HAP-1 (cell line): Measurements from ENCODE around the gene ADAP2.
"Not testable (repeated sequence)": the region's sequence is repeated elsewhere in the genome, so short reads cannot be mapped to it uniquely, and the experiment has no call there.

ENCODE experiments used
- DNase-seq, 2 experiments: peaks; one replicate each; pipeline ENCODE4 v3.0.0-alpha.2; 2016 to 2020; ENCODE audit warnings: low spot score in 2 of 2
- H3K27me3 ChIP-seq: fragments of 250-450 bp; sonication (Bioruptor Pico); 2 replicates; pipeline ENCODE4 v1.5.1; 2020; ENCODE audit warnings: low read depth, mild to moderate bottlenecking, moderate library complexity
- H3K36me3 ChIP-seq: fragments of 250-450 bp; sonication (Bioruptor Pico); replicated peaks from 2 replicates; pipeline ENCODE4 v1.5.1; 2020; ENCODE audit warnings: mild to moderate bottlenecking
- H3K4me1 ChIP-seq: fragments of 250-450 bp; sonication (Bioruptor Pico); 2 replicates; pipeline ENCODE4 v1.5.1; 2020; ENCODE audit warnings: mild to moderate bottlenecking
- H3K4me3 ChIP-seq: fragments of 250-450 bp; sonication (Bioruptor Pico); 2 replicates; pipeline ENCODE4 v1.5.1; 2020; ENCODE audit warnings: mild to moderate bottlenecking, moderate library complexity
- H3K9me3 ChIP-seq: fragments of 250-450 bp; sonication (Bioruptor Pico); 2 replicates; pipeline ENCODE4 v1.5.1; 2020; ENCODE audit warnings: mild to moderate bottlenecking, moderate library complexity
- in situ Hi-C: fragments of 300-500 bp; cut with MboI; formaldehyde crosslinking; loops from 3 replicates; pipeline ENCODE4 v1.14.3; 2020; ENCODE audit warnings: low sequenced_read_pairs, inconsistent platforms, mixed read lengths

The ADAP2 gene

GRCh38 chr17:30942308-30943079, 20.7 kb downstream of the ADAP2 start:
- Histone ChIP-seq H3K4me3 (no peak overlapping the region), H3K9me3 (no peaks in the 10 kb centered on the region), H3K27me3 (no peaks in the 10 kb centered on the region), H3K4me1 (no peaks in the 10 kb centered on the region), H3K36me3 (peaks cover 24% of the 10 kb centered on the region)
- in situ Hi-C loops, result no loop called here
- no peak for DNase-seq

GRCh38 chr17:30947796-30948195, 26.1 kb downstream of the ADAP2 start:
- no peaks in the 10 kb centered on the region for H3K4me1 ChIP-seq
- H3K27me3 ChIP-seq, result no peaks in the 10 kb centered on the region
- DNase-seq, result no peak
- H3K9me3 ChIP-seq, result no peaks in the 10 kb centered on the region
- no peak overlapping the region for H3K4me3 ChIP-seq
- in situ Hi-C loops, result no loop called here
- H3K36me3 ChIP-seq, result peaks cover 10% of the 10 kb centered on the region

DNA sequence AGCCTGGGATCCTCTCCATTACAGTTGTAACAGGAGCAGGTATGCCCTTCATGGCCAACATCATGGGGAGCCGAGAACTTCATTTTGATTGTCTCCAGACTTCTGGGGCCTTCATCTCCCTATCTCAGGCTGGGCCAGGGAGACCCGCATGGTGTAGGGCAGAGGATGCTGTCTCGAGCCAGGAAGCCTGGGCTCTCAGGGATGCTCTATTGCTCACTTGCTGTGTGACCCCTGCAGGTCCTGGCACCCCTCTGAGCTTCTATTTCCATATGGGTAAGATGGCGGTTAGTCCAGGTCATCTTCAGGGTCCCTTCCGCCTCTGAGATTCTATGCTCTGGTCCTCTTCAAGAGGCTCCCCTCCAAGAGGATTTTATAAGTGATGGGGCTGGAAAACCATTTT, 28.4 kb downstream of the ADAP2 start:
- Histone ChIP-seq H3K36me3 (peaks cover 10% of the 10 kb centered on the region; the same call in 1 of the 2 replicates), H3K27me3 (no peaks in the 10 kb centered on the region), H3K9me3 (no peaks in the 10 kb centered on the region), H3K4me3 (no peak overlapping the region), H3K4me1 (no peaks in the 10 kb centered on the region)
- in situ Hi-C loops, result no loop called here
- no peak for DNase-seq

DNA sequence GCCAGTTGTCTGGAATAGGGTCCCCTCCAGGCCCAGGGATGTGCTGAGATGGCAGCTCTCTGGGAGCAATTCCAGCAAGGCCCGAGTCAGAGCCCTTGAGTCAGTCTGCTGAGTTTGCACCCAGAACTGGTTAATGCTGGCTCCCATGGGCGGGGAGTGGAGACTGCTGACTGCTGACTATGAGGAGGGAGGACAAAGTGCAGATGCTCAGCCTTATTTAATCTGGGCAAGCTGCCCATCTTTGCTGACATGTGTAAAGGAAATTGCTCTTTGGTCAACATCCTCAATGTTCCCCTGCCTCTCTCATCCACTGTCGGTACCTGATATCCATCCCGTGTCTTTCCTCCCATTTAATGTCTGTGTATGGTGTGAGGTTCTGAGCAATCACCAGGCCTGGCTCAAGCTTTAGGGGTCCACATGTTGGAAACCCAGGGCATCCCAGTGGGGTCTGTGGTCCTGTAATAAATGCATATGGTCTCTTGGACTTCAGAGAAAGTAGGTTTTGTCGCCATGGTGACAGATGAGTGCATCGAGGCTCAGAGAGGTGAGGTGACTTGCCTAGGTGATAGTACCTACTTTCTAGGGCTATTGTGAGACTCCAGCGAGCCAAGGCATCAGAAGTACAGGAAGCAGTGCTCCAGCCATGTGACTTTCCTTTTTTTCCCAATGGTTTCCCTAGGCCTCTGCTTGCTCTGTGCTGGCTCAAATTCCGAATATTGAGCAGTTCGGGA, 29.1 kb downstream of the ADAP2 start:
- Histone ChIP-seq H3K4me3 (no peak overlapping the region), H3K36me3 (peaks cover 10% of the 10 kb centered on the region; the same call in 1 of the 2 replicates), H3K4me1 (no peaks in the 10 kb centered on the region), H3K27me3 (no peaks in the 10 kb centered on the region), H3K9me3 (no peaks in the 10 kb centered on the region)
- in situ Hi-C loops, result no loop called here
- DNase-seq, result no peak

GRCh38 chr17:30952638-30953393, 31.1 kb downstream of the ADAP2 start:
- no peak for DNase-seq

GRCh38 chr17:30954046-30954830, 32.5 kb downstream of the ADAP2 start:
- DNase-seq, result no peak
- no peaks in the 10 kb centered on the region for H3K4me1 ChIP-seq
- H3K27me3 ChIP-seq, result no peaks in the 10 kb centered on the region
- H3K9me3 ChIP-seq, result no peaks in the 10 kb centered on the region
- in situ Hi-C loops, result no loop called here
- no peak overlapping the region for H3K4me3 ChIP-seq
- H3K36me3 ChIP-seq, result peaks cover 11% of the 10 kb centered on the region

More at GRCh38 chr17:30952638-30953393, 31.1 kb downstream of the ADAP2 start:
- H3K36me3 ChIP-seq, result peaks cover 13% of the 10 kb centered on the region
- H3K9me3 ChIP-seq, result no peaks in the 10 kb centered on the region
- H3K27me3 ChIP-seq, result no peaks in the 10 kb centered on the region
- in situ Hi-C loops, result no loop called here
- no peak overlapping the region for H3K4me3 ChIP-seq
- no peaks in the 10 kb centered on the region for H3K4me1 ChIP-seq

GRCh38 chr17:30956764-30957374, 35.1 kb downstream of the ADAP2 start:
- Histone ChIP-seq H3K4me1 (no peaks in the 10 kb centered on the region), H3K27me3 (no peaks in the 10 kb centered on the region), H3K9me3 (no peaks in the 10 kb centered on the region), H3K4me3 (no peak overlapping the region), H3K36me3 (peaks cover 6% of the 10 kb centered on the region)
- no peak for DNase-seq
- in situ Hi-C loops, result no loop called here

- DNase-seq, result no peak
- Histone ChIP-seq H3K9me3 (no peaks in the 10 kb centered on the region), H3K4me1 (no peaks in the 10 kb centered on the region), H3K4me3 (no peak overlapping the region), H3K36me3 (peaks cover 3% of the 10 kb centered on the region; the same call in 1 of the 2 replicates), H3K27me3 (no peaks in the 10 kb centered on the region)
- in situ Hi-C loops, result no loop called here
Measured at GRCh38 chr17:30957741-30958140, 36.0 kb downstream of the ADAP2 start.

DNA sequence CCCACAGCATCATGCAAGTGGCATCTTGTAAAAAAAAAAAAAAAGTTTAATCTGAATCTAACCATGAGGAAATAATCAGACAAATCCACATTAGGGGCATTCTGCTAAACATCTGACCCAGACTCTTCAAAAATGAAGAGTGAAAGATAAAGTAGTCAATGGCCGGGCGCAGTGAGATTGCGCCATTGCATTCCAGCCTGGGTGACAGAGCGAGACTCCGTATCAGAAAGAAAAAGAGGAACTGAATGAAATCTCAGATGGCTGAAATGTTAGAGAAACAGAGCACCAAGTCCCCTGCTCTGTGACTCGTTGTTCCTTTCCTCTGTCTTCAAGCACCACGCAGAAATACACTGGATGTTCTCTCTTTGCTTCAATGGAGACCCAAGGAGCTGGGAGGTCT, 36.4 kb downstream of the ADAP2 start:
- H3K4me3 ChIP-seq, result no peak overlapping the region
- no peaks in the 10 kb centered on the region for H3K27me3 ChIP-seq
- H3K36me3 ChIP-seq, result peaks cover 3% of the 10 kb centered on the region; the same call in 1 of the 2 replicates
- in situ Hi-C loops, result no loop called here
- H3K4me1 ChIP-seq, result no peaks in the 10 kb centered on the region
- no peak for DNase-seq
- no peaks in the 10 kb centered on the region for H3K9me3 ChIP-seq

DNA sequence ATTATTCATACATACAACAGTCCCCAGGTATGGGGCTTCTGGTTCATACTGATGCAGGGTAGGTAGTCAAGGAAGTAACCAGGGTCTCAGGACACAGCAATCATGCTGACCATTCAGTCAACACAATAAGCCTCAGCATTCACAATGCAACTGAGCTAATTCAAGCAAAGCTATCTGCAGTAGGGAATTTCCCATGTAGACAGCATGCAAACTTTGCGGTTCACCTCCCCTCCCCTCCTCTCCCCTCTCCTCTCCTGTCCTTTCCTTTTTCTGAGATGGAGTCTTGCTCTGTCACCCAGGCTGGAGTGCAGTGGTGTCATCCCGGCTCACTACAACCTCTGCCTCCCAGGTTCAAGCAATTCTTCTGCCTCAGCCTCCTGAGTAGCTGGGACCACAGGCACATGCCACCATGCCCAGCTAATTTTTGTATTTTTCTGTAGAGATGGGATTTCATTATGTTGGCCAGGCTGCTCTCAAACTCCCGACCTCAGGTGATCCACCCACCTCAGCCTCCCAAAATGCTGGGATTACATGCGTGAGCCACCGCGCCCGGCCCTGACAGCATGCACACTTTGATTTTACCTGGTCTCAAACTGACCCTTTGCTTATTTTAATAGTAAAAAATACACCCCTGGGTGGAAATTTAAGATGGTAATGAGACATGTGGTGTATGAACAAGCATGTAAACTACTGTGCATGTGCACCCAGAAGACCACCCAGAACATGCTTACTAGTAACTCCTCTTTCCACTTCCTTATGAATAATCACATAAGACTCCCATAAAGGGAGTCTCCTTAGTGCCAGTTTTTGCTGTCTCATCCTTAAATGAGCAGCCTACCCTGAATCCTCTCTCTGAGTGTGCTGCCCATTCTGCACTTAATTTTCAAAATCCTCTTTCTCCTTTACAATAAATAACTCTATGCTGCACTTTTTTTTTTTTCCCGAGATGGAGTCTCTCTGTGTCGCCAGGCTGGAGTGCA, 39.8 kb downstream of the ADAP2 start:
- Histone ChIP-seq H3K4me3 (no peak overlapping the region), H3K36me3 (no peaks in the 10 kb centered on the region), H3K27me3 (no peaks in the 10 kb centered on the region), H3K4me1 (peaks cover 4% of the 10 kb centered on the region), H3K9me3 (no peaks in the 10 kb centered on the region)
- in situ Hi-C loops, result no loop called here
- no peak for DNase-seq

GRCh38 chr17:30964312-30964711, 42.6 kb downstream of the ADAP2 start:
- H3K36me3 ChIP-seq, H3K4me3 ChIP-seq, H3K9me3 ChIP-seq, in situ Hi-C loops, H3K27me3 ChIP-seq, H3K4me1 ChIP-seq, DNase-seq: not testable (repeated sequence)

DNA sequence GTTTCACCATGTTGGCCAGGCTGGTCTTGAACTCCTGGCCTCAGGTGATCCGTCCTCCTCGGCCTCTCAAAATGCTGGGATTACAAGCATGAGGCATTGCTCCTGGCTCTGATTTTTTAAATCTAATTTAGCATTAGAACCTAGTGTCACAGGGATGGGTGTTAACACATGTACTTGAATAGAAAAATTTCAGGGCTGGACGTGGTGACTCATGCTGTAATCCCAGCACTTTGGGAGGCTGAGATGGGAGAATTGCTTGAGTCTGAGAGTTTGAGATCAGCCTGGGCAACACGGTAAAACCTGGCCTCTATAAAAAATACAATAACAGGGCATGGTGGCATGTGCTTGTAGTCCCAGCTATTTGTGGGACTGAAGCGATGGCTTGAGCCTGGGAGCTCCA, 43.1 kb downstream of the ADAP2 start:
- no peak for DNase-seq
- Histone ChIP-seq H3K4me1 (peaks cover 8% of the 10 kb centered on the region), H3K27me3 (no peaks in the 10 kb centered on the region), H3K36me3 (no peaks in the 10 kb centered on the region), H3K9me3 (no peaks in the 10 kb centered on the region), H3K4me3 (no peak overlapping the region)
- in situ Hi-C loops, result no loop called here
